Measurements from ENCODE around the gene NME7. TPM values are rescaled to one million over a fixed set of nuclear protein-coding genes. Genes with fewer than 3 reads are reported as not detected.

The NME7 gene
- total RNA-seq, 1 donor from 2014 or later: 20.3 TPM

DNA sequence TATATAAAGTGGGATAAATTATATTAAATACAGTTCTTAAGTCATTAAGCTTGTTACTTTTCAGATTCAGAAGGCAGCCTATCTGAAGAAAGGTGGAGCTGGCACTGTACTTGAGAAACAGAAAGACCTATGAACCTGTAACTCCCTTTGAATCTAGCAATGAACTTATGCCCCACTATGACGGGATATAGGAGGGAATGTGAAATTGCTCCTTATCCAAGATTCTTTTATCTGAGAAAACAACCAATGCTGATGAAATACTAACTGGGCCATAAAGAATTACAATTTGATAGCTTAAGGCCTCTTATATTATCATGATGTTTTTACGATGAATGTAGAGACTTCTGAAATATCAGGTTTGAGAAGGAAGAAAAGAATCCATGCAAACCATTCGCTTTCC, 211.0 kb downstream of the NME7 start:
- DNase-seq (ENCODE audit: low read depth, low spot score): no peak

DNA sequence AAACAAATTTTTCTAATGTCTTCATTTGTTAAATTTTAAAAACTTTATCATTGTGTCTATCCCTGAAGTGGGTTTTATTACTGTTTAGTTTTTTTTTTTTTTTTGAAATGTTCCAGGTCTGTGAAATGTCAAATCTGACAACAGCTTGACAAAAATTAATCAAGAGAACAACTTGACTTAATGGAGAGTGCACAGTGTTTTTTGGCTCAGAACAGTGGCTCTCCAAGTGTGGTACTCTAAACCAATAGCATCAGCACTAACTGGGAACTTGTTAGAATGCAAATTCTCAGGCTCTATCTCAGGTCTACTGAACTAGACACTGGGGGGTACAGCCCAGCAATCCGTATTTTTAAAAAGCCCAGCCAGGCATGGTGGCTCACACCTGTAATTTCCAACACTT, 211.9 kb downstream of the NME7 start:
- DNase-seq (ENCODE audit: low read depth, low spot score): no peak

DNA sequence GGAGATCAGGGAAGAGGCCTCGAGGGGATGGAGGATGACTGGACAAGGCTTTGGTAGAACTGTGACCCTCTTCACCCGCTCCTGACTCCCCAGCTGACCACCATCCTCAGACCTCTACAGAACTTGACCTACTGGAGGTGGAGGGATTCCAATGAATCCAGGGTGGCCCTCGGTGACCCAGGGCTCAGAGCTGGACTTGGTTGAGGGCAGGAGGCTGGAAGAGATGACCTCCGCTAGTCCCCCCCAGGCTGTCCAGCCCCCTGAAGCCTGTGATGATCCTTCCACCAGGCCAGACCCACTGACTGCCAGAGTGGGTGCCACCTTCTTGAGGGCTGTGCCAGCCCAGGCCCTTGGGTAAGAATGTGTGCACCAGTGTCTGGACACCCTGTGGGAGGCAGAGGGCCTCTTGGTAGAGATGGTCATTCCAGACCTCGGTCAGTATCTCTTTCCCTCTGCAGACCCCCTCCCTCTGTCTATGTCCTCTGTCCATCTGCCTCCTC, 216.2 kb downstream of the NME7 start:
- DNase-seq (ENCODE audit: low read depth, low spot score): no peak

DNA sequence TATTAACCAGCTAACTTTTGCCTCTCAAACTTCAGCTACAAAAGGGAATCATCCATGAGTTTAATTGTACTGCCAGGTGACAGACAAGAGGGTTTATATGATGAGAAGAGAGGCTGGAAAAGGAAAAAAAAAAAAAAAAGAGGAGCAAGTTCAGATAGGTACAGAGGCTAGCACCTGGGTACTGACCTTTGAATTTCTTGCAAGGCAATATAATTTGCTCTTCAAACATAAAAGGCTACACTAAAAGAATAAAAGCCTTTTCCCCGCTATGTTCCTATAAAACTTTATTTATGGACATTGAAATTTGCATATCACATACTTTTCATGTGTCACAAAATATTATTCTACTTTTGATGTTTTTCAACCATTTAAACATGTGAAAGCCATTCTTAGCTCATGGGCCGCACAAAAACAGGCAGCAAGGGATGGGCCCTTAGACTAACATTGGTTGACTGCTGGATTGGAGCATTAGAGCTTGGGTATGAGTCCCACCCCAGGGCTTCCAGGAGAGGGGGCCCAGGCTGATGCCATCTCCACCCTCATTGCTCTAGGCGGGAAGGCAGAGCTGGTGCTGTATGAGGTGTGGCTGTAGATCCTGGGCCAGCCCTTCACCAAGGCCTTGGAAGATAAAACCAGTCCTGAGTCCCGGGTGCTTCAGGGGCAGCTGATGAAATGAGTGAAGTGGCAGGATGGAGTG, 216.8 kb downstream of the NME7 start:
- no peak for DNase-seq (ENCODE audit: low read depth, low spot score)

DNA sequence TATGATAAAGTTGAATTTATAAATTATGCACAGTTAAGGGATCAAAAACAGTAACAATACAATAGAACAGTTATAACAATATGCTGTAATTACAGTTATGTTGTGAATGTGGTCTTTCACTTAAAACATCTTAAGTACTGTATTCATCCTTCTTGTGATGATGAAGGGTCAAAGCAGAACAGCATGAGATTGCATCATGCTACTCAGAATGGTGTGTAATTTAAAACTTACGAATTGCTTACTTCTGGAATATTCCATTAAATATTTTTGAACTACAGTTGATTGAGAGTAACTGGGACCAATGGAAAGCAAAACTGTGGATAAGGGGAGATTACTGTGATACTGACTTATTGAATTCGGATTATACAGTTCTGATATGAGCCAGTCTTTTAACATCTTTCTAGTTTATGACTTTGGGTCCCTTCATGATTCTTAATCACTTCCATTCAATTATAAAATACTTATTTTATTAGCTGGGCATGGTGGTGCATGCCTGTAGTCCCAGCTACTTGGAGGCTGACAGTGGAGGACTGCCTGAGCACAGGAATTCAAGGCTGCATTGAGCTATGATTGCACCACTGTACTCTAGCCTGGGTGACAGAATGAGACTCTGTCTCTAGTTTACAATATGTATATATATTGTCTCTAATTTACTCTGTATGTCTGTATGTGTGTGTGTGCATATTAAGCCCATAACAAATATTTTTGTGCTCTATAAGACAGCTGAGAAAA, 217.9 kb downstream of the NME7 start:
- DNase-seq (ENCODE audit: low read depth, low spot score): no peak

DNA sequence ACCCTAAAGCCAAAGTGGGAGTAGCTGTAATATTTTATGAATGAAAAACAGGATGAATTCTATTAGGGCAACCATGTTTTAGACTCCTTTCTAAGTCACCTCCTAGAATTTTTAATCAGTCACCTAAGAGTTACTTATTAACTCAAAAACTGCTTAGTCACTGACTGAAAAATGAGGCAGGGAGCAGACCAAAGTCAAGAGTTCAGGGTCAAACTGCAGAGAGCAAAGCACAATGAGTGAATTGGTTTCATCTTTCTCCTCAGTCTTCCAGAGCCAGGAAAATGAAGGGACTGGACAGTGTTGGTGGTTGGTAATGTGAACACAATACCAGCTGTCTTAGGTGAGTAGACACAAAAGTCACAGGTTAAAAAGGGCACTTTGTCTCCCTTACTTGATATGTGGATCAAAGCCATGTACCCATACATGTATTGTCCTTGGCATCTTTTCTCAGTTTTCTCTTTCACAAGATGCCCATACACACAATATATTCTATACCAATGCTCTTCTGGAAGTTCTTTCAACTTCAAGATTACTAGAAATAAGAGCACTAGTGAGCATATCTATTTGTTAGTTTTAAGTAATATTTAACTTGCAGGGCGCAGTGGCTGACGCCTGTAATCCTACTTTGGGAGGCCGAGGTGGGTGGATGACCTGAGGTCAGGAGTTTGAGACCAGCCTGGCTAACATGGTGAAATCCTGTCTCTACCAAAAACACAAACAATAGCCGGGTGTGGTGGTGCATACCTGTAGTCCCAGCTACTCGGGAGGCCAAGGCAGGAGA, 218.9 kb downstream of the NME7 start:
- DNase-seq (ENCODE audit: low read depth, low spot score): no peak

DNA sequence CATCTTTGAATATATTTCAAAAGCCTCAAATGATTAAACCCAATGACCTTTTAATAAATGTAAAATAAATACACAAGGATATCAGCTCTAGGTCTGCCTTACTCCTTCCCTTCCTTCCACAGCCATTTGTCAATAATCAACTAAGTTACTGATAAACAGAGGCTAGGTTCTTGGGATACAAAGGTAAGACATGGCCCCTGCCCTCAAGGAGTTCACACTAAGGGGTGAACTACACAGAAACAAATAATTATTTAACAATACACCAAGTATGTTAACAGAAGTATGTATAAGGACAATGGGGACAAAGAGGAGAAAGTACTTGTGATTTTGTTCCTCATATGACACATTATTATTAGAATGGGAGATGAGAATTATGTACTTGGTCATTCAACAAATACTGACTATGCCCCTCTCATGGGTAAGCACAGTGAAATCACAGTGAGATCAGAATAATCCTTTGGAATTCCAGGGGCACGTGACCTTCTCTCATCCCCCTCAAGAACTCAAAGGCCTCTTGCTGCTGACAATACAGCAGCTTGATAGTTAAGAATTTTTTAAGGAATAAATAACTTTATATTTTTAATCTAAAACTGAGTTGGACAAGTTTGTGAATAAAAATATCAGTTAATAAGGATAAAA, 220.9 kb downstream of the NME7 start:
- DNase-seq (ENCODE audit: low read depth, low spot score): no peak

DNA sequence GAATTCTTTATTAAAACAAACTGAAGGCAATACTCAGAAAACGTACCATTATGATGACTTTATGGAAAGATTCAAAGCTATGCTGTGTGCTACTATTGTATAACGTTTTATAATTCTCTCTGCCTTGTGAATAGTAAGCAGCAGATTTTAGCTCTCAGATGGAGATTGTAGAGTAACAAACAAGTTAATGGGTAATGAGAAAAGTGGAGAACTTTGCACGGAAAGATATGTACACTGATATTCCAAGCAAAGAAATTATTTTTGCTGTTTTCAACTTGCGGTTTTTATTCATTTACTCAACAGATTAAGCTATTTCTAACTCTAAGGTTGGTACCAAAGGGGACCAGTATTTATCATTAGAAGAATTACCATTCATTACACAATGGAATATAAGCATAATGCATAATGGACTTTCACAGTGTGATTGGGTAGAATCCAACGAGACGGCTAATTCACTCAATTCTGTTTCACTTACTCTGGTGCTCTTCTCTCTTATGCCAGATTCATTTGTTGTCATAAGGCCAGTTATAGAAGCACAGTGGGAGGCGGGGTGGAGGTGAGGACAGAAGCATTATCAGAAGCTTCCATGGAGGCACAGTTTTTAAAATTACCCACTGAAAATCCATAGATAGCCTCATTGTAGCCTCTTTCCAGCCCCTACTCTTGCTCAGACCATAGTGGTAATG, 222.5 kb downstream of the NME7 start:
- DNase-seq (ENCODE audit: low read depth, low spot score): no peak

DNA sequence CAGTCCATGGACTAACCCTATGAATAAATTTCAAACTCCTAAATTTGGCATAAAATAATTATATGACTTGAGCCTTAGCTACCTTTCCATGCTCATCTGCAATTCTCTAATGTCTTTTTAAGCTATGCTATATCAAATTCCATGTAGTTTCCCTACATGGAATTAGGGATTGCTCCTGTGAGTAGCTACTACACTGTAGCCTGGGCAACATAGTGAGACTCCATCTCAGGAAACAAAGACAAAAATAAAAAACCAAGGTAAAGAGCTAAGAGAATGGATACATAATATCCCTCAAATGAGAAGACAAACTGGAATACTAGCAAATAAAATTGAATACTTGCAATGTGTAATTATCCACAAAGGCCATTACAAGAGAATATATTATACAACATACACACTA, 223.6 kb downstream of the NME7 start:
- no peak for DNase-seq (ENCODE audit: low read depth, low spot score)

DNA sequence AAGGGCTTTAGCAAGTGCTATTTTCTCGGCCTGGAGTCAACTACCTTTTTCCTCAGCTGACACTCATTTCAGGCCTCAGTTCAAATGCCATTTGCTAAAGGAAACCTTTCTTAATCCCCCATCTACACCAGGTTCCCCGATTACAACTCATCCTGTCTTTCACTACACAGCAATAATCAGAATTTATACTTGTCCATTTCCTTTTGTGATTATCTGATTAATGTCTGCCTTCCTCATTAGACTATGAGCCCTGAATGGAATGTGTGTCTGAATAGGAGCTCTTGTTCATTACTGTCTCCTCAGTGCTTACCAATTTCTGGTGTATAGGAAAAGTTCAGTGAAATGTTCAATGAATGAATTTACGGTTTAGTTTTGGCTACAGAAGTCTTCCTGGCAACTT, 224.3 kb downstream of the NME7 start:
- DNase-seq (ENCODE audit: low read depth, low spot score): no peak

DNA sequence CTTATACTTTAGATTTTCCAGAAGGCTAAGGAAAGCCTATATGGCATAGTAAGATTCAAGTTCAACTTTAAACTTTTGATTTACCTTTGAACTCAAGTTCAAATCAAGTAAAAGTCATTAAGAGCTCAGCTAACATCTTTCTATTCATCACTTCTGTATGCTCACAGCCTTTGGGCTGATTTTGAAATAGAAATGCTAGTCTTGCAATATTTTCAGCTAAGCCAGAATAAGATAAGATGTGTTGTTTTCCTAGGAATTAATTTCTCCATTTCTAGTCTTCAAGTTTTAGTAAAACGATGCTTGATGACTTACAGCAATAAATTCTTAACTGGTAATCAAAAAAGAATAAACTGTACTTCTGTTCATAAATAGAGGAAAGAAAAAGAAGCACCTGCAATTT, 225.5 kb downstream of the NME7 start:
- no peak for DNase-seq (ENCODE audit: low read depth, low spot score)

DNA sequence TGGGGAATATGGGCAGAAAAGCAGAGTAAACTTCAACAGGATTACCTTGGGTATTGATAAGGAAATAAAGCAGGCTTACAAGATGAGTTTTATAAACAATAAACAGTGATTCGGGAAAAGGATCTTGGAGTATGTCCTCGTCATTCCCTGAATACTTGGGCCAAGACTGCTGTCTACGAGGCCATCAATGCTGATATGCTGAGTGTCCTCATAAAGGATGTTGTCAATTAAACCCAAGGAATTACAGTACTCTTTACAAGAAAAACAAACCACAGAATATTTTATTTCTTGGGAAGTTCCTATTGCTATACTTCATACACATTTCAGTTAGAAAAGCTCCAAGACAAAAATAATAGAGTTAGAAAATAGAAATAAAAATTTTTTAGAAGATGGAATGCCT, 226.2 kb downstream of the NME7 start:
- no peak for DNase-seq (ENCODE audit: low read depth, low spot score)

DNA sequence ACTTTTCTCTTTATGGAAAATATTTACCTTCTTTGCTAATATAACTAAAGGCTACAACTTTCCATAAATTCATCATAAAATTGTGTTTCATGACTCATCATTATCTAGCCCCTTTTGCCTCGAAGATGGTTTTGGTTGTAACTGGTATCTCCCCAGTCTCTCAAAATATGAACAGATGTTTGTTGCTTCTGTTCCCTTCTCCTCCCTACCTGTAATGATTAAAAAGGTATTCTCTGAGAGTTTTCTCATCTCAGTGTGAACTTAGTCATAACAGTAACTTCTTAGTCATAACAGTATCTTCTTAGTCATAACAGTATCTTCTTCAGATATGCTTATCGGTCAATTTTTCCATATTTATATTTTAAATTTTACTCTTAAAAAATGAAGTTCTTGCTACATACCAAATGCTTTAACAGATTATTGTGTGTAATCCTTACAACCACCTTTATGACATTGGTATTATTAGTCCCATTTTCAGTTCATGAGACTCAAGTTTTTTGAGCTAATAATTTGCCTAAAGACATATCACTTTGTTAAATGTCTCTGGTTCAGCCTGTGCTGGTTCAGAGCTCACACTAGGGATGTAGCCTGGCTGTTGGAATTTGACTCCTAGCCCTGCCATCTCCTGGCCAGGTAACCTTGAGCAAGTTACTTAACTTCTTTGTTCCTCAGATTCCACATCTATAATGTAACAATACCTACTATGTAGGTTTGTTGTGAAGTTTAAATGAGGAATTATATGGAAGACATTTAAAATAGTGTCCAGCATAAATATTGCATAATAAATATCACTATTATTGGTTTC, 228.5 kb downstream of the NME7 start:
- DNase-seq (ENCODE audit: low read depth, low spot score): no peak

DNA sequence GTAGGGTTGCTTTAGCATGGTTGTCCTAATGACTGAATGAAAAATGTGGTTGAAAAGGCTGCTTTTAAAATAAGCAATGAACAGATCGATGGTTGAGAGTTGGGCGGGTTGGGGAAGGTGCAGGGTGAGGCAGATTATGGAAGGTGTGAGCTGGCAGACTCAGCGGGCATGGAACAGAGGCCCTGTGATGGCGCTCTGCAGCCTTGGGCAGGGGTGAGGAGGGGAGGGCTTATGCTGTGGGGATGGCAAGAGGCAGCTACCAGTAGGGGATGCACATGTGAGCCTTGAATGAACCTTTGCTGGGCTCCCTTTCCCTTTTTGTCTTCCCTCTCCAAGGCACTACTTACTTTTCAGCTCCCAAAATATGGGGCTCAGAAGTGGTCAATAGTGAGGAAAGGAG, 230.2 kb downstream of the NME7 start:
- DNase-seq (ENCODE audit: low read depth, low spot score): no peak

DNA sequence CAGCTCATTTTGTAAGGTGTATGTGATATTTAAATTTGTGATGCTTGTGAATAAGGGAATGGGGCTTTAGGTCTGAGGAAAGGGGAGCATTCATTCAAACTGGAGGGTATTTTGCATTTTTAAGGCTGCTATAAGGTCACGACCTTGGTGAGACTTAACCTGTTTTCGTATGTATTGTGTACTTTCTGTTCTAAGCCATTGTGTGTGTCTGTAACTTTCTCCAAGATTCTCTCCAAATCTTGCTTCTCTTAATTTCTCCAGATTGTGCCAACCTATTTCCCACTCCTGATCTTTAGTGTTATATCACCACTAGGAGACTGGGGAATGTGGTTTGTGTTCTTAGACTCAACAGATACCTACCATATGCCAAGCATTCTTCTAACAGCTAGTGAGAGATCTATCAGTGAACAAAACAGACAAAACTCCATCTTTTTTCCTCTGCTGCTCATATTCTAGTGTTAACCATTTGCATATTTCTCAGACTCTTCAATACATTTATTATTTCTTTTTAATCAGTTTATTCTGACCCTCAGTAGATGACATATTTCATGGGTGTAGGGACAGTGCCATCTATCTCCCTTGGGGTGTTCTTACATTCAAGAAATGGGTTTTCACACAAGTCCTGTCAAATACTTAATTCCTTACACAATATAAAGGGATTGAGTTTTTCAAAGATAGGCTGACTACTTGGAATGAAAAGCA, 233.6 kb downstream of the NME7 start:
- DNase-seq (ENCODE audit: low read depth, low spot score): no peak

DNA sequence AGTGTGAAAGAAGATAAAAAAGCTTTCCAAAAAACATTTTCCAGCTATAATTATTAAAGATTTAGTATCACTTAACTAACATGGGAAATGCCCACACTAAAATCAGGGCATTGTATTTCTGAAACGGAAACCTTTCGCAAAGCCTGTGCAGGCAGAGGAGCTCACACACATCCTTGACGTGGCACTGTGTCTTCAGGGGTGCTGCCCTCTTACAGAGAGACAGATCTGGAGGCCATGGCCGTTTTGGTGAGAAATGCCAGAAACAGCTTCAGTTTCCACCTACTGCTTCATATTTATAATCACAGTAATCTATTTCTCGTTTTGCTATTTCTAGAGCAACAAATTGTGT, 234.4 kb downstream of the NME7 start:
- no peak for DNase-seq (ENCODE audit: low read depth, low spot score)

DNA sequence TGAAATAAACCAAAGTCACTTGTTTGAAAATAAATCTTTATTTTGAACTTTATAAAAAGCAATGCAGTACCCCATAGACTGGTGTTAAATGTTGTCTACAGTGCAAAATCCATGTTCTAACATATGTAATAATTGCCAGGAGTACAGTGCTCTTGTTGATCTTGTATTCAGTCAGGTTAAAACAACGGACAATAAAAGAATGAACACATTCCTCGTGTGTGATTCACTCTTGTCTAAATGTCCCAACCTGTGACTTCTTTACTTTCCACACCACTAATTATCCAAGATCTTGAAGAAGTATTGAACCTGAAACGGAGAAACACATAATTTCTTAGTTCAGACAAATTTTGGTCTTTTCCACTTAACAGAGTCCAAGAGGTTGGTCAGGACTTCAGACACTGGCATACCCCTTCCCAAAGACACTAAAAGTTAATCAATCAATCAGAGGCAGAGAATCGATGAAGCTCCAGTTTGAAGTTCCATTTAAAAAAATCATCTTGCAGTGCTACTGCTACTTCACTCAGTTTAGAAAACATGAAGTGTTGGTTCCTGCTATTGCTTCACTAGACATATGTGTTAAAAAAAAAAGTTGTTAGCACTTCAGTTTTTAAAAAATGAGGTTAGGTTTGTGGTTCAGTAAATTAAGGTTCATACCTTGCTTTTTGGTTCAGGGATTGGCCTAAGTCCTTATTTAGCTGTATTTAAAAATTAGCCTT, 234.9 kb downstream of the NME7 start:
- DNase-seq (ENCODE audit: low read depth, low spot score): no peak

DNA sequence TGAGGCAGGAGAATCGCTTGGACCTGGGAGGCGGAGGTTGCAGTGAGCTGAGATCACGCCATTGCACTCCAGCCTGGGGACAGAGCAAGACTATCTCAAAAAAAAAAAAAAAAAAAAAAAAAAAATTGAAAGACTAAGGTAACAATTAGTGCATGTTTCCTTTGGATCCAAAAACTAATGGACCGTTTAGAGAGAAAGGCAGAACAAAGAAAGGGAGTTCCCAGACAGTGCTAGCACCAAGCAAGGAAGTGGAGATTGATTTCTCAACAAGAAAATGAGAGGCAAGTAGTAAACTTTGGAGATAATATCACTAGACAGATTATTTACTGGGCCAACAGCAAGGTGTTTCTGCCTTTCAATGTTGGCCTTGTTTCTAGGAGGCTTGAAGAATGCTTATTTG, 236.9 kb downstream of the NME7 start:
- no peak for DNase-seq (ENCODE audit: low read depth, low spot score)

DNA sequence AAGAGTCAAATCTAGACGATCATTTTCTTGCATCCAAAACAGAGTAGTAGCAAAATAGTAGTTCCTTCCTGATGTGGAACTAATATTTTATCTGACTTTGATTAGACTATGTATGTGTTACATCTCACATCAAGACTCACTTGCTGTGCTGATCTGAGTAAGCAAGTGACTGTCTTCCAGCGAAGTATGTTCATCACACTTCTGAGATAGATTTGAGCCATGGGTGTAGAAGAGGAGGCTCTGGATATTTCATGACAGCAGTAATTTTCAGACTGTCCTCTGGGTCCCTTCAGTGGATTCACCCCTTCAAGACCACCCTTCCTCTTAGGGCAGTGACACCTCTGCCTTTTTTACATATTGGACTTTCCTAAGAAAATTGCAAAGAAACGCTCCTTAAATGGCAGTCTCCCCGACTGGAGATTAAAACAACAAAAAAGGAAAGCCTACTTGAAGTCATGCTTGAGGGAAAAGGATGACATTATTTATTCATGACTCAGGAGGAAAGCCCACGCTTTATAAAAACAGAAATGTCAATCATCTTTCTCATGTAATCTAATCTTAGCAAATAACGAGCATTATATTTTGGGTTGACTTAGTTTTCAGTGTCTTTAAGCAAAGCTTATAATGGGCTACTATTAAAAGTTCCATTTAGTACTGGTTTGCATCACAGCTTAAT, 238.3 kb downstream of the NME7 start:
- no peak for DNase-seq (ENCODE audit: low read depth, low spot score)
